SK-N-SH treated with all-trans-retinoic acid at 6 μM for 48 hours (cell line): Measurements from ENCODE around the gene DHX36.
A peak's percentile ranks its signal among the peaks of the same experiment; 100 is the strongest.

Experiments
- ATAC-seq: fragments of 200-7000 bp; cut with Tn5 transposase; 3 replicates; pipeline ENCODE4 v1.9.1; 2020; ENCODE audit warnings: mild to moderate bottlenecking, moderate library complexity
- ARNTL ChIP-seq: fragments of 450-650 bp; formaldehyde crosslinking; IDR thresholded peaks from 2 replicates; pipeline ENCODE4 v1.5.0; 2020; ENCODE audit warnings: low read depth, mild to moderate bottlenecking, moderate library complexity, borderline replicate concordance
- CSDC2 ChIP-seq: fragments of 250-450 bp; sonication (Bioruptor Pico); IDR thresholded peaks from 2 replicates; pipeline ENCODE4 v1.5.0; 2020; ENCODE audit warnings: mild to moderate bottlenecking, moderate library complexity
- CSRNP3 ChIP-seq: fragments of 250-450 bp; sonication (Bioruptor Pico); IDR thresholded peaks from 2 replicates; pipeline ENCODE4 v1.5.1; 2021; ENCODE audit warnings: mild to moderate bottlenecking, moderate library complexity
- GLIS3 ChIP-seq: fragments of 250-450 bp; sonication (Bioruptor Pico); IDR thresholded peaks from 2 replicates; pipeline ENCODE4 v1.5.0; 2020; ENCODE audit warnings: mild to moderate bottlenecking, moderate library complexity
- ISL1 ChIP-seq: fragments of 250-450 bp; sonication (Bioruptor Pico); IDR thresholded peaks from 2 replicates; pipeline ENCODE4 v2.1.2; 2022; ENCODE audit warnings: mild to moderate bottlenecking, moderate library complexity
- OSR1 ChIP-seq: fragments of 250-450 bp; sonication (Bioruptor Pico); IDR thresholded peaks from 2 replicates; pipeline ENCODE4 v1.8.0; 2022; ENCODE audit warnings: moderate library complexity, mild to moderate bottlenecking, inconsistent platforms
- PATZ1 ChIP-seq: fragments of 250-450 bp; sonication (Bioruptor Pico); IDR thresholded peaks from 2 replicates; pipeline ENCODE4 v1.8.0; 2020; ENCODE audit warnings: mild to moderate bottlenecking, moderate library complexity, borderline replicate concordance
- POU6F1 ChIP-seq: fragments of 250-450 bp; sonication (Bioruptor Pico); IDR thresholded peaks from 2 replicates; pipeline ENCODE4 v1.8.0; 2021; ENCODE audit warnings: low read depth, mild to moderate bottlenecking, moderate library complexity, borderline replicate concordance
- PPARA ChIP-seq: fragments of 250-450 bp; sonication (Bioruptor Pico); IDR thresholded peaks from 2 replicates; pipeline ENCODE4 v1.5.0; 2020; ENCODE audit warnings: mild to moderate bottlenecking, borderline replicate concordance
- RARB ChIP-seq: fragments of 250-450 bp; sonication (Bioruptor Pico); IDR thresholded peaks from 2 replicates; pipeline ENCODE4 v1.8.0; 2021; ENCODE audit warnings: mild to moderate bottlenecking, moderate library complexity
- SNAI2 ChIP-seq: fragments of 250-450 bp; sonication (Bioruptor Pico); IDR thresholded peaks from 2 replicates; pipeline ENCODE4 v1.5.0; 2020; ENCODE audit warnings: mild to moderate bottlenecking, moderate library complexity
- TCF4 ChIP-seq: fragments of 250-450 bp; sonication (Bioruptor Pico); IDR thresholded peaks from 2 replicates; pipeline ENCODE4 v1.8.0; 2021; ENCODE audit warnings: mild to moderate bottlenecking, moderate library complexity, borderline replicate concordance
- TSHZ2 ChIP-seq: fragments of 250-450 bp; sonication (Bioruptor Pico); IDR thresholded peaks from 2 replicates; pipeline ENCODE4 v1.5.0; 2020; ENCODE audit warnings: mild to moderate bottlenecking, moderate library complexity
- ZFP3 ChIP-seq: fragments of 250-450 bp; sonication (Bioruptor Pico); IDR thresholded peaks from 2 replicates; pipeline ENCODE4 v1.5.0; 2020; ENCODE audit warnings: mild to moderate bottlenecking, moderate library complexity
- ZFP30 ChIP-seq: fragments of 450-650 bp; formaldehyde crosslinking; IDR thresholded peaks from 2 replicates; pipeline ENCODE4 v1.5.0; 2022; ENCODE audit warnings: mild to moderate bottlenecking, moderate library complexity
- ZNF565 ChIP-seq: fragments of 450-650 bp; formaldehyde crosslinking; conservative IDR thresholded peaks from 2 replicates; pipeline ENCODE4 v1.5.0; 2020; ENCODE audit warnings: low read depth, mild to moderate bottlenecking, moderate library complexity
- ZNF70 ChIP-seq: fragments of 450-650 bp; formaldehyde crosslinking; IDR thresholded peaks from 2 replicates; pipeline ENCODE4 v1.5.0; 2020; ENCODE audit warnings: mild to moderate bottlenecking, moderate library complexity
- ZNF8 ChIP-seq: fragments of 450-650 bp; formaldehyde crosslinking; IDR thresholded peaks from 2 replicates; pipeline ENCODE4 v1.5.0; 2020; ENCODE audit warnings: mild to moderate bottlenecking, moderate library complexity

DHX36 gene

GRCh38 chr3:154334973-154335420, 10.7 kb upstream of the DHX36 start:
- peak; percentile 75 for ATAC-seq
- TF ChIP-seq PPARA (CRISPR knock-in tag), result no peak
- no peak for TF ChIP-seq ZNF70 (CRISPR knock-in tag)
- TF ChIP-seq ZFP3 (CRISPR knock-in tag), result no peak
- no peak for TF ChIP-seq GLIS3
- no peak for TF ChIP-seq ISL1 (CRISPR knock-in tag)
- TF ChIP-seq ARNTL (CRISPR knock-in tag), result no peak
- TF ChIP-seq OSR1, result no peak
- TF ChIP-seq TCF4 (CRISPR knock-in tag), result no peak
- TF ChIP-seq CSRNP3 (CRISPR knock-in tag), result no peak
- TF ChIP-seq POU6F1 (CRISPR knock-in tag), result no peak
- TF ChIP-seq ZNF565 (CRISPR knock-in tag), result no peak
- TF ChIP-seq SNAI2 (CRISPR knock-in tag), result no peak

GRCh38 chr3:154327871-154328270, 3.6 kb upstream of the DHX36 start:
- ATAC-seq, result no peak
- TF ChIP-seq TSHZ2 (no peak), ZNF8 (CRISPR knock-in tag) (no peak), ZNF70 (CRISPR knock-in tag) (no peak), PATZ1 (CRISPR knock-in tag) (no peak), OSR1 (no peak)

- TF ChIP-seq ZFP30 (CRISPR knock-in tag) (no peak), TCF4 (CRISPR knock-in tag) (no peak)
- TF ChIP-seq, all 23 proteins: peak for 0
- ATAC-seq, result no peak
Observed at GRCh38 chr3:154324919-154325318, 632 bp upstream of the DHX36 start.

GRCh38 chr3:154316974-154317767, 7.1 kb downstream of the DHX36 start:
- TF ChIP-seq PPARA (CRISPR knock-in tag) (no peak), CSDC2 (no peak), RARB (CRISPR knock-in tag) (no peak), ZFP30 (CRISPR knock-in tag) (no peak), ZNF70 (CRISPR knock-in tag) (no peak), ARNTL (CRISPR knock-in tag) (no peak), ZNF8 (CRISPR knock-in tag) (no peak), SNAI2 (CRISPR knock-in tag) (no peak), GLIS3 (no peak), CSRNP3 (CRISPR knock-in tag) (no peak), OSR1 (no peak)
- no peak; the same call in 2 of the 3 replicates for ATAC-seq
